Psoas muscle (tissue), 8 donors: ENCODE data around the gene FMNL1. TPM values are rescaled to one million over a fixed set of nuclear protein-coding genes. Genes with fewer than 3 reads are reported as not detected.

Experiments used
- ATAC-seq, 4 donors: fragments of 200-7000 bp; cut with Tn5 transposase; one replicate each; pipeline ENCODE4 v1.9.1; 2020; ENCODE audit warnings: moderate library complexity in 3 of 4, mild to moderate bottlenecking in 2 of 4
- DNase-seq, 2 donors: peaks; one replicate each; pipeline ENCODE4 v3.0.0-alpha.2; 2020
- H3K27ac ChIP-seq: fragments of 200-600 bp; one replicate; pipeline ENCODE4 v1.8.0; 2022
- H3K27me3 ChIP-seq, 3 donors: fragments of 200-600 bp in 1 of 3; one replicate each; pipeline versions ENCODE4 v1.6.1 to v1.8.0; 2013 to 2022; ENCODE audit warnings: low read length in 2 of 3, mild to moderate bottlenecking in 2 of 3, moderate library complexity in 1 of 3; ENCODE audit not compliant: insufficient read depth in 3 of 3
- H3K36me3 ChIP-seq, 2 donors: fragments of 200-600 bp in 1 of 2; one replicate each; pipeline versions ENCODE4 v1.6.1 to v1.8.0; 2013 to 2022; ENCODE audit warnings: low read depth in 1 of 2, mild to moderate bottlenecking in 1 of 2, moderate library complexity in 1 of 2; ENCODE audit not compliant: insufficient read depth in 1 of 2
- H3K4me1 ChIP-seq: fragments of 200-600 bp; one replicate; pipeline ENCODE4 v1.8.0; 2022
- H3K4me3 ChIP-seq: fragments of 200-600 bp; one replicate; pipeline ENCODE4 v1.8.0; 2022; ENCODE audit warnings: mild to moderate bottlenecking
- H3K9me3 ChIP-seq: fragments of 200-600 bp; one replicate; pipeline ENCODE4 v1.8.0; 2022
- CTCF ChIP-seq: fragments of 200-600 bp; IDR thresholded peaks from one replicate; pipeline ENCODE4 v1.8.0; 2022; ENCODE audit warnings: antibody characterized with exemption
- WGBS, 3 donors: extraction: QIAGEN DNeasy Blood & Tissue Kit; methylation state at CpG; one replicate each; pipeline versions ENCODE4 v1.1.6 to v1.1.7; 2013; 5-methylcytosine and 5-hydroxymethylcytosine counted together
- intact Hi-C, 2 donors: fragments of 100-400 bp; cut with DNase I; formaldehyde crosslinking; loops; one replicate each; pipeline versions ENCODE4 v1.11.0 to v1.14.2; 2022
- polyA plus RNA-seq, 3 donors: library from polyadenylated mRNA; stranded (reverse); fragments of 200-250 nt; gene quantifications; one replicate each; pipeline ENCODE4 v1.2.3, GENCODE V29; 2013
- total RNA-seq, 4 donors: library from RNA; stranded (reverse); fragmentation: NEBNext Ultra II Directional in 2 of 4; extraction: Animal tissue kit (Norgen Biotek cat#: 25700) in 2 of 4; gene quantifications; one replicate each; pipeline versions ENCODE4 v1.2.1 to v1.2.4, GENCODE V29; 2021 to 2023
- donor health status: healthy with polysubstance abuse.
- donor health status: DM: no; HTN: no; CAD: no; lungs with moderate emphysema.
- donor health status: Bipolar disorder and iron deficiency.
- donor health status: healthy.
- donor health status: DM: yes; HTN: yes; CAD: no.
- donor health status: DM: no; HTN: no; CAD: no.
- donor health status: DM: no; HTN: no; CAD: no.
- donor health status: DM: yes; HTN: yes; CAD: no.

Gene FMNL1
- total and polyA plus RNA-seq, 7 donors, result 1.8 to 6.5 (median 5.4) TPM

- no peak for ATAC-seq
- Histone ChIP-seq H3K9me3 (no peaks in the 10 kb centered on the region), H3K27me3 (peaks cover 0 to 13% (median 8%) of the 10 kb centered on the region in 3 donors), H3K27ac (no peak overlapping the region), H3K36me3 (no peaks in the 10 kb centered on the region), H3K4me3 (peak overlapping the region; percentile 70), H3K4me1 (peaks cover 3% of the 10 kb centered on the region)
- intact Hi-C loops, result loop anchor here in 1 of 2 donors (5.0 kb wide), 1 partner anchor 365 kb away; no protein-coding TSS in a partner anchor
- WGBS, 3 donors, result 3 to 7% (median 3%) methylated on average over 16 to 38 of the region's 38 CpGs
- no peak for DNase-seq
- no peak for TF ChIP-seq CTCF
These were observed 266 bp downstream of the FMNL1 start for GRCh38 chr17:45222014-45222288.

GRCh38 chr17:45222289-45222995 lies 757 bp downstream of the FMNL1 start:
- H3K4me1 ChIP-seq, result peaks cover 3% of the 10 kb centered on the region
- intact Hi-C loops, result loop anchor here in 1 of 2 donors (5.0 kb wide), 1 partner anchor 365 kb away; no protein-coding TSS in a partner anchor
- WGBS, 3 donors, result 31 to 44% (median 39%) methylated on average over 25 to 33 of the region's 33 CpGs
- ATAC-seq (no peak), DNase-seq (no peak)
- no peak overlapping the region for H3K27ac ChIP-seq
- no peaks in the 10 kb centered on the region for H3K36me3 ChIP-seq
- peak overlapping the region; percentile 70 for H3K4me3 ChIP-seq
- no peaks in the 10 kb centered on the region for H3K9me3 ChIP-seq
- peaks cover 0 to 13% (median 8%) of the 10 kb centered on the region in 3 donors for H3K27me3 ChIP-seq
- TF ChIP-seq CTCF, result no peak

GRCh38 chr17:45222996-45223538 lies 1.4 kb downstream of the FMNL1 start:
- TF ChIP-seq CTCF, result no peak
- Histone ChIP-seq H3K9me3 (no peaks in the 10 kb centered on the region), H3K36me3 (no peaks in the 10 kb centered on the region), H3K4me1 (peaks cover 10% of the 10 kb centered on the region), H3K27me3 (peaks cover 0 to 13% (median 8%) of the 10 kb centered on the region in 3 donors), H3K27ac (no peak overlapping the region), H3K4me3 (peak overlapping the region; percentile 70)
- WGBS, 3 donors, result 64 to 79% (median 77%) methylated on average over 6 to 8 of the region's 8 CpGs
- no peak for DNase-seq
- intact Hi-C loops, result loop anchor here in 1 of 2 donors (5.0 kb wide), 1 partner anchor 364 kb away; no protein-coding TSS in a partner anchor
- ATAC-seq, result no peak

GRCh38 chr17:45223539-45224528 lies 2.1 kb downstream of the FMNL1 start:
- no peak for DNase-seq
- 86 to 90% (median 90%) methylated on average over 11 to 12 of the region's 12 CpGs for WGBS, 3 donors

More at GRCh38 chr17:45223539-45224528, 2.1 kb downstream of the FMNL1 start:
- H3K36me3 ChIP-seq, result no peaks in the 10 kb centered on the region
- H3K27me3 ChIP-seq, result peaks cover 0 to 13% (median 8%) of the 10 kb centered on the region in 3 donors
- no peak for ATAC-seq
- no peak overlapping the region for H3K27ac ChIP-seq
- H3K9me3 ChIP-seq, result no peaks in the 10 kb centered on the region
- TF ChIP-seq CTCF, result no peak
- intact Hi-C loops, result loop anchor here in 1 of 2 donors (2.0 to 5.0 kb wide), 2 partner anchors 19 to 363 kb away; no protein-coding TSS in a partner anchor
- peak overlapping the region; percentile 70 for H3K4me3 ChIP-seq
- peaks cover 17% of the 10 kb centered on the region for H3K4me1 ChIP-seq
